GM12878 (cell line): ENCODE measurements around the gene ADGRE3. TPM values are rescaled to one million over a fixed set of nuclear protein-coding genes. Genes with fewer than 3 reads are reported as not detected.

Experiments
- ATAC-seq: fragments of 200-7000 bp; cut with Tn5 transposase; 3 replicates; pipeline ENCODE4 v1.9.1; 2020; ENCODE audit warnings: mild to moderate bottlenecking, moderate library complexity
- BruUV-seq: library from RNA; stranded (reverse); fragments of 400-500 nt; replicated peaks from 2 replicates; lab custom pipeline; 2021; lab: Mats Ljungman, UMichigan
- CTCF ChIA-PET: fragments of 300-600 bp; sonication (Branson Sonifier 250); formaldehyde crosslinking; extraction: SDS; loops from one replicate; lab custom pipeline; 2021; ENCODE audit warnings: inconsistent platforms; lab: Yijun Ruan, JAX
- POLR2A ChIA-PET: fragments of 350-600 bp; formaldehyde crosslinking; extraction: SDS; loops from one replicate; lab custom pipeline; 2021; ENCODE audit warnings: inconsistent platforms; lab: Charles Lee
- RAD21 ChIA-PET: fragments of 300-600 bp; sonication (Branson Sonifier 250); formaldehyde crosslinking; loops from one replicate; lab custom pipeline; 2023; ENCODE audit warnings: antibody characterized with exemption; ENCODE audit not compliant: unreplicated experiment; lab: Charles Lee
- SMC1A ChIA-PET: fragments of 300-600 bp; sonication (Branson Sonifier 250); formaldehyde crosslinking; loops from one replicate; lab custom pipeline; 2023; ENCODE audit not compliant: unreplicated experiment, uncharacterized antibody; lab: Charles Lee
- DNase-seq: peaks from one replicate; pipeline ENCODE4 v3.0.0-alpha.2; 2011; ENCODE audit warnings: low read depth, low spot score
- FAIRE-seq: peaks from 3 replicates; lab custom pipeline; 2011; peaks lifted over from hg19 to GRCh38; lab: Jason Lieb, UNC
- H2AFZ ChIP-seq: 2 replicates; pipeline ENCODE4 v1.6.0; 2011; ENCODE audit warnings: low read depth, low read length, control low read depth; ENCODE audit not compliant: control insufficient read depth
- H3K27ac ChIP-seq: 2 replicates; pipeline ENCODE4 v1.5.1; 2011; ENCODE audit warnings: control low read depth; ENCODE audit not compliant: control insufficient read depth, insufficient read depth
- H3K27me3 ChIP-seq, 2 experiments: replicated peaks in 1 of 2; 2 replicates each; pipeline versions ENCODE4 v1.6.0 to v1.6.1; 2011; ENCODE audit warnings: low read length in 1 of 2; ENCODE audit not compliant: control insufficient read depth in 2 of 2, insufficient read depth in 2 of 2
- H3K36me3 ChIP-seq, 2 experiments: 2 replicates each; pipeline ENCODE4 v1.5.1; 2011; ENCODE audit warnings: low read length in 1 of 2; ENCODE audit not compliant: control insufficient read depth in 2 of 2, insufficient read depth in 2 of 2
- H3K4me1 ChIP-seq: 2 replicates; pipeline ENCODE4 v1.6.1; 2011; ENCODE audit warnings: mild to moderate bottlenecking, low read length, moderate library complexity, mixed read lengths; ENCODE audit not compliant: control insufficient read depth, insufficient read depth
- H3K4me2 ChIP-seq: 2 replicates; pipeline ENCODE4 v1.6.0; 2011; ENCODE audit warnings: control low read depth; ENCODE audit not compliant: control insufficient read depth, insufficient read depth
- H3K4me3 ChIP-seq: fragments of 200-600 bp; sonication (generic); 2 replicates; pipeline ENCODE4 v1.5.1; 2016
- H3K79me2 ChIP-seq: 2 replicates; pipeline ENCODE4 v1.6.0; 2011; ENCODE audit warnings: low read length; ENCODE audit not compliant: control insufficient read depth, insufficient read depth
- H3K9ac ChIP-seq: 2 replicates; pipeline ENCODE4 v1.8.0; 2011; ENCODE audit warnings: low read length, control low read depth, mixed read lengths; ENCODE audit not compliant: control insufficient read depth, insufficient read depth
- H3K9me3 ChIP-seq: replicated peaks from 3 replicates; pipeline ENCODE4 v1.5.1; 2011; ENCODE audit warnings: mild to moderate bottlenecking, low read length; ENCODE audit not compliant: control insufficient read depth, insufficient read depth
- H4K20me1 ChIP-seq: 2 replicates; pipeline ENCODE4 v1.6.0; 2011; ENCODE audit not compliant: control insufficient read depth, insufficient read depth
- ATF7 ChIP-seq: fragments of 450-650 bp; IDR thresholded peaks from 2 replicates; pipeline ENCODE4 v1.6.1; 2016; ENCODE audit warnings: low read depth, mild to moderate bottlenecking
- BCL11A ChIP-seq: IDR thresholded peaks from 2 replicates; pipeline ENCODE4 v1.6.1; 2011; ENCODE audit warnings: low read depth, low read length
- CEBPB ChIP-seq, 2 experiments: fragments of 150-350 bp in 1 of 2; IDR thresholded peaks; 2 replicates each; pipeline ENCODE4 v1.6.1; 2012 to 2014; ENCODE audit warnings: low read depth in 2 of 2, low read length in 2 of 2, borderline replicate concordance in 1 of 2, inconsistent platforms in 1 of 2
- PML ChIP-seq: IDR thresholded peaks from 2 replicates; pipeline ENCODE4 v1.6.1; 2012; ENCODE audit warnings: low read length, inconsistent platforms
- POLR2A ChIP-seq: IDR thresholded peaks from 2 replicates; pipeline ENCODE4 v1.6.1; 2011; ENCODE audit warnings: low read depth, mild to moderate bottlenecking, low read length
- POLR2AphosphoS2 ChIP-seq: IDR thresholded peaks from 2 replicates; pipeline ENCODE4 v1.6.1; 2011; ENCODE audit warnings: low read depth, mild to moderate bottlenecking, low read length, improper control_type of control experiment, moderate library complexity
- POLR2AphosphoS5 ChIP-seq: IDR thresholded peaks from 2 replicates; pipeline ENCODE4 v1.6.1; 2011; ENCODE audit warnings: mild to moderate bottlenecking, low read length, inconsistent platforms
- RAD51 ChIP-seq: fragments of 450-650 bp; IDR thresholded peaks from 2 replicates; pipeline ENCODE4 v1.6.1; 2016; ENCODE audit warnings: moderate library complexity, mild to moderate bottlenecking, inconsistent platforms
- SIX5 ChIP-seq: IDR thresholded peaks from 2 replicates; pipeline ENCODE4 v1.6.1; 2011; ENCODE audit warnings: mild to moderate bottlenecking, low read depth, low read length, moderate library complexity; ENCODE audit not compliant: severe bottlenecking
- SREBF2 ChIP-seq: IDR thresholded peaks from 2 replicates; pipeline ENCODE4 v1.6.1; 2012; ENCODE audit warnings: mild to moderate bottlenecking, low read length
- TARDBP ChIP-seq: IDR thresholded peaks from 2 replicates; pipeline ENCODE4 v1.6.1; 2016; ENCODE audit warnings: borderline replicate concordance
- TBL1XR1 ChIP-seq: IDR thresholded peaks from 2 replicates; pipeline ENCODE4 v1.6.1; 2012; ENCODE audit warnings: low read depth, low read length, improper control_type of control experiment
- WGBS: methylation state at CpG from one replicate; pipeline ENCODE4 v1.1.6; 2016; ENCODE audit warnings: low lambda C conversion rate; ENCODE audit not compliant: insufficient replicate concordance, insufficient coverage; ENCODE audit errors: missing lambda C conversion rate; 5-methylcytosine and 5-hydroxymethylcytosine counted together
- in situ Hi-C: fragments of 300-500 bp; cut with MboI; formaldehyde crosslinking; loops from 9 replicates; pipeline ENCODE4 v1.14.3; 2018; ENCODE audit warnings: mixed read lengths
- intact Hi-C: fragments of 100-400 bp; cut with micrococcal nuclease; formaldehyde crosslinking; loops from one replicate; pipeline ENCODE4 v1.14.2; 2022; ENCODE audit not compliant: unreplicated experiment
- polyA plus RNA-seq, 11 experiments: library from polyadenylated mRNA; depleted of rRNA in 4 of 11; unstranded in 6 of 11; stranded (reverse) in 5 of 11; fragments of >200 nt; fragmentation: Nextera tagmentation in 4 of 11; fragmentation: Illumina TruSeq in 1 of 11; extraction: Ambion mirVana in 4 of 11; extraction: Trizol in 1 of 11; gene quantifications; 1 replicate in 1 of 11; 2 replicates in 10 of 11; pipeline versions ENCODE4 v1.2.1 to v1.2.3, GENCODE V29; 2011 to 2016; ENCODE audit warnings: inconsistent platforms in 2 of 11, missing spikeins in 2 of 11, low read depth in 1 of 11
- total RNA-seq, 4 experiments: library from RNA; depleted of rRNA in 3 of 4; stranded (reverse); fragments of >200 nt in 3 of 4; fragmentation: Illumina TruSeq in 1 of 4; extraction: Trizol in 1 of 4; gene quantifications; 2 replicates each; pipeline versions ENCODE4 v1.2.1 to v1.2.3, GENCODE V29; 2013 to 2021
- TF ChIP-seq, protein P1 (sequence below): IDR thresholded peaks from 2 replicates; pipeline ENCODE4 v1.6.1; 2011; ENCODE audit warnings: borderline replicate concordance, low read depth, mild to moderate bottlenecking, moderate library complexity, low read length; ENCODE audit not compliant: insufficient read depth, poor library complexity, severe bottlenecking
- TF ChIP-seq, protein P2 (sequence below): IDR thresholded peaks from 2 replicates; pipeline ENCODE4 v1.6.1; 2011; ENCODE audit warnings: low read depth, low read length, improper control_type of control experiment, borderline replicate concordance

ADGRE3 gene
- total and polyA plus RNA-seq, 10 of the 15 experiments (the other 5 are each of a cell fraction or from before 2014, with no cell fraction given): 0.04 to 0.10 (median 0.05) TPM; not detected in 6

DNA sequence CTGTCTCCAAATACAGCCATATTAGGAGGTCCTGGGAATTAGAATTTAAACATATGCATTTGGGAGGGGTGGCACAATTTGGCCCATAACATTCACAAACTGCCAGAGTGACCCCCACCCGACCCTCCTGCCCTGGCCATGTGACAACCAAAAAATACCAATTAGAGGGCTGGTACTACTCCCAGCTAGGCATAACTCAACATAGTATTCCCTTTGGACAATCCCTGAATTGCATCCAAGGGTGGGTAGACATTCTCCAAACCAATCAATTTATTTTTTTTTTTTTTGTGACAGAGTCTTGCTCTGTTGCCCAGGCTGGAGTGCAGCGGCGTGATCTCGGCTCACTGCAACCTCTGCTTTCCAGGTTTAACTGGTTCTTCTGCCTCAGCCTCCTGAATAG, 62.0 kb downstream of the ADGRE3 start:
- ChIA-PET SMC1A (interaction anchor here (0.6 to 4.3 kb wide), 8 partner anchors 8 to 254 kb away, joined by 3 to 31 read pairs (median 4); partner anchors contain the start of gene ADGRE3), RAD21 (interaction anchor here (1.4 to 3.3 kb wide), 6 partner anchors 8 to 76 kb away, joined by 5 to 28 read pairs (median 7); no protein-coding TSS in a partner anchor), CTCF (interaction anchor here (0.6 to 2.2 kb wide), 8 partner anchors 9 to 247 kb away, joined by 3 to 12 read pairs (median 4); no protein-coding TSS in a partner anchor), POLR2A (interaction anchor here (0.7 to 1.2 kb wide), 6 partner anchors 8 to 806 kb away, joined by 3 to 5 read pairs (median 4); partner anchors contain the start of gene AKAP8L)
- in situ Hi-C loops: no loop called here
- BruUV-seq: no TSS peak
- no peak overlapping the region for H2AFZ ChIP-seq
- peaks cover 11 to 12% of the 10 kb centered on the region in 2 experiments for H3K36me3 ChIP-seq
- H3K4me2 ChIP-seq: no peak overlapping the region
- no peak for FAIRE-seq
- H3K4me3 ChIP-seq: no peak overlapping the region
- H3K79me2 ChIP-seq: no peaks in the 10 kb centered on the region
- no peaks in the 10 kb centered on the region for H3K27me3 ChIP-seq
- peaks cover 20% of the 10 kb centered on the region for H3K4me1 ChIP-seq
- intact Hi-C loops: loop anchor here (10.0 kb wide), 1 partner anchor 72 kb away; no protein-coding TSS in a partner anchor
- ATAC-seq: no peak
- no peaks in the 10 kb centered on the region for H4K20me1 ChIP-seq
- TF ChIP-seq, protein P1, sequence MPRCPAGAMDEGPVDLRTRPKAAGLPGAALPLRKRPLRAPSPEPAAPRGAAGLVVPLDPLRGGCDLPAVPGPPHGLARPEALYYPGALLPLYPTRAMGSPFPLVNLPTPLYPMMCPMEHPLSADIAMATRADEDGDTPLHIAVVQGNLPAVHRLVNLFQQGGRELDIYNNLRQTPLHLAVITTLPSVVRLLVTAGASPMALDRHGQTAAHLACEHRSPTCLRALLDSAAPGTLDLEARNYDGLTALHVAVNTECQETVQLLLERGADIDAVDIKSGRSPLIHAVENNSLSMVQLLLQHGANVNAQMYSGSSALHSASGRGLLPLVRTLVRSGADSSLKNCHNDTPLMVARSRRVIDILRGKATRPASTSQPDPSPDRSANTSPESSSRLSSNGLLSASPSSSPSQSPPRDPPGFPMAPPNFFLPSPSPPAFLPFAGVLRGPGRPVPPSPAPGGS: peak; percentile 17
- TF ChIP-seq POLR2A: peak; percentile 40
- TF ChIP-seq BCL11A: no peak
- TF ChIP-seq PML: peak; percentile 57
- no peak for TF ChIP-seq ATF7
- TF ChIP-seq POLR2AphosphoS5: peak; percentile 21; the same call in 1 of the 2 replicates
- no peak for TF ChIP-seq SIX5
- no peak for TF ChIP-seq CEBPB (IDR thresholded peaks at IDR 0.05; ENCODE audit: borderline replicate concordance in 1 of 2, low read depth in 2 of 2, low read length in 2 of 2)
- TF ChIP-seq, protein P2, sequence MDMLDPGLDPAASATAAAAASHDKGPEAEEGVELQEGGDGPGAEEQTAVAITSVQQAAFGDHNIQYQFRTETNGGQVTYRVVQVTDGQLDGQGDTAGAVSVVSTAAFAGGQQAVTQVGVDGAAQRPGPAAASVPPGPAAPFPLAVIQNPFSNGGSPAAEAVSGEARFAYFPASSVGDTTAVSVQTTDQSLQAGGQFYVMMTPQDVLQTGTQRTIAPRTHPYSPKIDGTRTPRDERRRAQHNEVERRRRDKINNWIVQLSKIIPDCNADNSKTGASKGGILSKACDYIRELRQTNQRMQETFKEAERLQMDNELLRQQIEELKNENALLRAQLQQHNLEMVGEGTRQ: no peak
- TF ChIP-seq TARDBP: no peak
- 0 out of 2 replicates have a peak, but pooled peaks have one; percentile 11 for TF ChIP-seq POLR2AphosphoS2
- TF ChIP-seq SREBF2: no peak
- no peak for TF ChIP-seq TBL1XR1
- TF ChIP-seq RAD51: no peak
- no peak for DNase-seq
- H3K9ac ChIP-seq: no peak overlapping the region
- H3K9me3 ChIP-seq: no peaks in the 10 kb centered on the region
- 92% methylated on average over 4 of the region's 4 CpGs for WGBS
- H3K27ac ChIP-seq: no peak overlapping the region
